Activated CD4-positive, alpha-beta T cell treated with anti-CD3 and anti-CD28 coated beads, Interleukin-2, amount 10 ng/mL, durations not matched to agents 7 days and 5 days (primary cell): ENCODE results near the gene MDP1. TPM values are rescaled to one million over a fixed set of nuclear protein-coding genes. Genes with fewer than 3 reads are reported as not detected.
A peak's percentile ranks its signal among the peaks of the same experiment; 100 is the strongest.

Experiments used
- CTCF ChIA-PET: fragments of 350-600 bp; sonication (Branson Sonifier 250); formaldehyde crosslinking; loops from one replicate; lab custom pipeline; 2021; ENCODE audit warnings: antibody characterized with exemption; lab: Charles Lee
- POLR2A ChIA-PET: fragments of 350-600 bp; sonication (Branson Sonifier 250); formaldehyde crosslinking; loops from one replicate; lab custom pipeline; 2021; ENCODE audit warnings: antibody characterized with exemption; lab: Charles Lee
- DNase-seq: peaks from one replicate; pipeline ENCODE4 v3.0.0-alpha.2; 2020
- H3K27ac Mint-ChIP-seq: one replicate; pipeline ENCODE4 v1.8.0; 2021; ENCODE audit warnings: mild to moderate bottlenecking, moderate library complexity, mixed read lengths
- H3K27me3 Mint-ChIP-seq: one replicate; pipeline ENCODE4 v1.8.0; 2021; ENCODE audit warnings: mixed read lengths
- H3K36me3 Mint-ChIP-seq: one replicate; pipeline ENCODE4 v1.8.0; 2021; ENCODE audit warnings: low read depth, mixed read lengths
- H3K4me1 Mint-ChIP-seq: one replicate; pipeline ENCODE4 v1.8.0; 2021; ENCODE audit warnings: mixed read lengths
- H3K4me3 Mint-ChIP-seq: one replicate; pipeline ENCODE4 v1.8.0; 2021; ENCODE audit warnings: mild to moderate bottlenecking, moderate library complexity, mixed read lengths
- H3K9me3 Mint-ChIP-seq: one replicate; pipeline ENCODE4 v1.8.0; 2021; ENCODE audit warnings: mixed read lengths
- total RNA-seq, 2 experiments: library from RNA; stranded (reverse); gene quantifications; one replicate each; pipeline ENCODE4 v1.2.3, GENCODE V29; 2021

MDP1 gene
- total RNA-seq, 2 experiments from 2014 or later: 10.1 to 10.7 TPM

DNA sequence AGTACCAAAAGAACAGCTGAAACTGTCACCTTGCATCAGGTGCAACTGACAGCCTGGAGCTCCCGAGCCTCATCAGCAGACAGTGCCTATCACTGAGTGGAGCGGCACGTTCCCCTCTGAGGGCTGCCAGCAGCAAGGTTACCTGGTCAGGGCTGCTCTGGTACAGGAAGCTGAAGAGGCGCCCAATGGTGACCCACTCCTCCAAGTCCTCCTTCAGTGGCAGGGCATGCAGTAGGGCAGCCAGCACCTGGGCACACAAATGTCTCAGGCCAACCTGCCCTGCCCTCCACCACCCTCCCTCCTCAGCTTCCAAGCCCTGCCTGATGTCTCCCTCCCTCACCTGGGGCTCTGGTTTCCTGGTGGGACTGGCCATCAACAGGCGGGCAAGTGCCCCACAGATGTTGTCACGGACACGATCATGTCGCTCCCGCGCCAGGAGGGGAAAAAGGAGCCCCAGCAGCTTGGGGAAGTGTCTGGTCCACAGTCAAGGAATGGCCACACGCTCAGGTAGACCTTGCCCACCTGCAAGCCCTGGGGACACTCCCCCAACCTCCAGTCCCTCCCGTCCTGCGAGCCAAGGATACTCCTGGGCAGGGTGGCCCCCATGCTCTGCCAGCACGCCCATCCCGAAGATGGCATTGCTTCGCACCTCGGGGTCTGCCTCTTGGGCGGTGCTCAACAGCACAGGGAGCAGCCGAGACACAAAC is 34.3 kb downstream of the MDP1 start:
- no peak for DNase-seq
- Mint-ChIP-seq H3K27me3 (no peaks in the 10 kb centered on the region), H3K9me3 (no peaks in the 10 kb centered on the region), H3K36me3 (peaks cover 49% of the 10 kb centered on the region), H3K27ac (peak overlapping the region; percentile 6), H3K4me1 (peaks cover 8% of the 10 kb centered on the region), H3K4me3 (no peak overlapping the region)
- CTCF ChIA-PET: interaction anchor here (0.6 to 4.9 kb wide), 6 partner anchors 11 to 250 kb away, joined by 3 to 38 read pairs (median 4); partner anchors contain the start of genes IRF9, MDP1 and TM9SF1
- POLR2A ChIA-PET: interaction anchor here (0.6 kb wide), 1 partner anchor 10 kb away, joined by 3 read pairs; no protein-coding TSS in a partner anchor

DNA sequence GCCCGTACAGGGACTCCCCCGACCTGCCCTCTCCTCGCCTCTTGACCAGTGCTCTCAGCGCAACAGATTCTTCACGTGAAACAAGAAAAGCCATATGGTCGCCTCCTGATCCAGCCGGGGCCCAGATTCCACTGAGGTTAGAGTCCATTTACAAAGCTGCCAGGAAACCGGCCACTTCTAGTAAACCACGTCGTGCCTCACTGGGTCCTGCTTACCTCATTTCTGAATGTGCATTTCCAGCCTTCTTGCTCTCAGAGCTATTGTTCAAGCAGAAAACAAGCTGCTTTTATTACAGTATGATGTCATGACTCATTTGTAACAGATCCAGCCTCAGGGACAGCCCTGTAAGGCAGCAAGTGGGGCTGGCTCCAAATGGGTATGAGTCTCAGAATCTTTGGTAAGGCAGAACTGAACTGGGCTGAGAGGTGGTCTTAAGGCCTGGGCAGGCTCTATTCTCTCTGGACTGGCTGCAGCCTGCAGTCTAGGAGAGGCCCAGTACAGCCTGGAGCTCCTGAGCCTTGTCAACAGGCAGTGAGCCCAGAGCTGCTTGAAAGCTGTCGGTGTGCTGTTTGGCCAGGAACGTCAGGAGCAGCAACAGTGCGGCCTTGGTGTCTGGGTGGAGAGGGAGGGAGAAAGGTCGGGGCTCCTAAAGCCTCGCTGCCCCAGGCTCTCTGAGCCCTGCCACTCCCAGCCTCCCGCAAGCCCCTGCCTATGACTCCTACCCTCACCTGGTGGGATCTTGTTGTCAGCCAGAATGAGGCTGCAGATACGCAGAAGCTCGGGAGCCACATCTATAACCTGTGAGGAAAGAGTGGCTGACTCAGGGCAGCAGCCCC is 35.7 kb downstream of the MDP1 start:
- H3K36me3 Mint-ChIP-seq: peaks cover 46% of the 10 kb centered on the region
- DNase-seq: no peak
- H3K4me3 Mint-ChIP-seq: no peak overlapping the region
- CTCF ChIA-PET: interaction anchor here (0.5 to 4.9 kb wide), 4 partner anchors 11 to 19 kb away, joined by 3 to 38 read pairs (median 4); partner anchors contain the start of genes IRF9 and TM9SF1
- no peak overlapping the region for H3K27ac Mint-ChIP-seq
- peaks cover 7% of the 10 kb centered on the region for H3K4me1 Mint-ChIP-seq
- POLR2A ChIA-PET: interaction anchor here (0.6 kb wide), 1 partner anchor 20 kb away, joined by 5 read pairs; no protein-coding TSS in a partner anchor
- H3K27me3 Mint-ChIP-seq: no peaks in the 10 kb centered on the region
- no peaks in the 10 kb centered on the region for H3K9me3 Mint-ChIP-seq

DNA sequence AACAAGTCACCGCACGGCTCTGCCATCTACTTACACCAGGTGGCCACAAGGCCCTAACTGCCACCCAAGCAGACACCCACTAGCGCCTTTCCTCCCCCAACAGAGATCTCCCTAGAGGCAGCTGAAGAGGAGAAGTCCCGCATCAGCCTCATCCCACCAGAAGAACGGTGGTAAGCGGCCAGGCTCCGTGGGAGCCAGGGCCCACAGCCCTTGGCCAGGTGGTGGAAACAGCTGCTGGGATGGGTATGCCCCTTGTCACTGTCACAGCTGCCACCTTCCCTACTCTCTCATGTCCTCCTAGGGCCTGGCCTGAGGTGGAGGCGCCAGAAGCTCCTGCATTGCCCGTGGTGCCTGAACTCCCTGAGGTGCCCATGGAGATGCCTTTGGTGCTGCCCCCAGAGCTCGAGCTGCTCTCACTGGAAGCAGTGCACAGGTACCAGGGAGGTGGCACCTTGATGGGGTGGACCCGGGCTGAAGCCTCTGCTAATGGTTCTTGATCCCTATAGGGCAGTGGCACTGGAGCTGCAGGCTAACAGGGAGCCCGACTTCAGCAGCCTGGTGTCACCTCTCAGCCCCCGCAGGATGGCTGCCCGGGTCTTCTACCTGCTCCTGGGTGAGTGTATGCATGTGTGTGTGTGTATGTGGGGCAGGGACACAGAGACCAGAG is 36.4 kb downstream of the MDP1 start:
- Mint-ChIP-seq H3K9me3 (no peaks in the 10 kb centered on the region), H3K27me3 (no peaks in the 10 kb centered on the region), H3K4me3 (no peak overlapping the region), H3K36me3 (peaks cover 48% of the 10 kb centered on the region), H3K27ac (no peak overlapping the region), H3K4me1 (peaks cover 13% of the 10 kb centered on the region)
- CTCF ChIA-PET: interaction anchor here (4.9 kb wide), 1 partner anchor 18 kb away, joined by 38 read pairs; the partner anchor contains the start of gene IRF9
- POLR2A ChIA-PET: no interaction called here
- no peak for DNase-seq

DNA sequence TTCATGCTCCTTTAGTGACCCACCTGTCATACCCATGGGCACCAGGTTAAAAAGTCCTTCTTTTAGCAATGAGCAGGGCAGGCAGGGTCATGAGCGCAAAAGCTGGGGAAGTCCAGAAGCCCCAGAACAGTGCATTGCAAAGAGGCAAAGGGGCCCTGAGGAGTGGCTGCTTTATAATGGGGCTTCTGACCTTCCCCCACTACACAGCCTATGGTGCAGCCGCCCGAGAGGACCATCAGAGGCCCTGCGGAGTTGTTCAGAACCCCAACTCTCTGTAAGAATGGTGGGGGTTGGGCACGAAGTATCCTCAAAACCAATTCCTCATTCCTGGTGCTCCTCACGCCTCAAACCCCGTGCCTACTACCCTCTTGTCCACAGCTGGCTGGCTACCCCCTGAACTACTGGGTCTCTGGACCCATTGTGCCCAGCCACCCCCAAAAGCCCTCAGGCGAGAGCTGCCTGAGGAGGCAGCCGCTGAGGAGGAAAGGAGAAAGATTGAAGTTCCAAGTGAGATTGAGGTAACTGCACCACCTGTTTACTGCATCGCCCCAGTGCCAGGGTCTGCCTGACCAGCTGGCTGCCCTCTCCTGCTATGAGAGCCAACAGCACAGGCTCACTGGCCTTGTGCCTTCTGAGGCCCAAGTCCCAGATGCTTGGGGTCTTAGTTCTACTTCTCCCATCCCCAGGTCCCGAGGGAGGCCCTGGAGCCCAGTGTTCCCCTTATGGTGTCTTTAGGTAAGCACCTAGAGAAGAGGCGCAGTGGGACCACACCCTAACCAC is 37.3 kb downstream of the MDP1 start:
- Mint-ChIP-seq H3K4me3 (no peak overlapping the region), H3K27ac (no peak overlapping the region), H3K27me3 (no peaks in the 10 kb centered on the region), H3K4me1 (peaks cover 14% of the 10 kb centered on the region), H3K9me3 (no peaks in the 10 kb centered on the region), H3K36me3 (peaks cover 51% of the 10 kb centered on the region)
- CTCF ChIA-PET: interaction anchor here (1.3 to 4.9 kb wide), 2 partner anchors 17 to 118 kb away, joined by 3 to 38 read pairs; partner anchors contain the start of gene IRF9
- POLR2A ChIA-PET: no interaction called here
- no peak for DNase-seq

DNA sequence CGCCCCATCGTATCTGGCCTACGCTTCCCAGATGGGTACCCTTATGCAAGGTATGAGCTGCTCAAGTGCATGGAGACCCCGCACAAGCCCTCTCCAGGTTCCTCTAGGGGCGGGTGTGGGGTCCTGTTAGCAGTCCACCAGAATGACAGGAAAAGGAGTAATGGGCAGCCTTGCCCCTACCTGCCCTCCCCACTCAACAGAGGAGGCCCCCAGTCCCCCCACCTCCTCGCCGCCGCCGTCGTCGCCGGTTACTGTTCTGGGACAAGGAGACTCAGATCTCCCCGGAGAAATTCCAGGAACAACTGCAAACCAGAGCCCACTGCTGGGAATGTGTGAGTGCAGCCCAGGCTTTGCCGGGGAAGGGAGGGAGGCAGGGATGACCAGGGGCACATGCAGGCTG is 38.0 kb downstream of the MDP1 start:
- peaks cover 19% of the 10 kb centered on the region for H3K4me1 Mint-ChIP-seq
- POLR2A ChIA-PET: no interaction called here
- CTCF ChIA-PET: interaction anchor here (1.1 to 6.2 kb wide), 3 partner anchors 9 to 119 kb away, joined by 3 to 49 read pairs (median 4); partner anchors contain the start of gene IRF9
- no peak overlapping the region for H3K27ac Mint-ChIP-seq
- H3K36me3 Mint-ChIP-seq: peaks cover 51% of the 10 kb centered on the region
- H3K9me3 Mint-ChIP-seq: no peaks in the 10 kb centered on the region
- H3K27me3 Mint-ChIP-seq: no peaks in the 10 kb centered on the region
- no peak for DNase-seq
- H3K4me3 Mint-ChIP-seq: no peak overlapping the region

DNA sequence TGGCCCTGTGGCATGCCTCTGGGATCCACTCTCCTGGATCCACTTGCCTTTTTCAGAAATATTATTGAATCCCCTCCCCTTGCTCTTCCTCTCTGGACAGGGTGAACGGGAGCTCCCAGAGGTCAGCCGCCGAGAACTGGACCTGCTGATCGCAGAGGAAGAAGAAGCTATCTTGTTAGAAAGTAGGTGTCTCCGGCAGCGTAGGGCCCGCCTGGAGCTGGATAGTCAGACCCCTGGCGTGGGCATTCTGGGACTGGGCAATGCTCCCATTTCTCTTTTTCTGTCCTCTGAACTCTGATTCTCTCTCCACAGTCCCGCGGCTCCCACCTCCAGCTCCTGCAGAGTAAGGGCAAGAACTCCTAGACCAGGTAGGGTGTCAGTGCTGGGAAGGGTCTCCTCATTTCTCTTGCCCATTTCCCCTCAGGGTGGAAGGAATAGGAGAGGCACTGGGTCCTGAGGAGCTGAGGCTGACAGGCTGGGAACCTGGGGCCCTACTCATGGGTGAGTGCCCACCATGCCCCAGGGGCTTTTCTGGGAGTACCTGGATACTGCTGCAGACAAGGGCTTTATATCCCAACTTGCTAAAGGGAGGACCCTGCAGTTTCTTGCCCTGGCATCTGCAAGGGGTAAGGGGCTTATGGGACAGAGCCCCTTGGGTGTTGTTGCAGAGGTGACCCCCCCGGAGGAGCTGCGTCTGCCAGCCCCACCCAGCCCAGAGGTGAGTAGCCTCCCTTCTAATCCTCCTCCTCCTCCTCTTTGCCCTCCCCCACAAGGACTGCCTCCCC is 38.6 kb downstream of the MDP1 start:
- ChIA-PET CTCF (interaction anchor here (0.8 to 6.2 kb wide), 4 partner anchors 9 to 119 kb away, joined by 3 to 49 read pairs (median 4); partner anchors contain the start of gene IRF9), POLR2A (no interaction called here)

DNA sequence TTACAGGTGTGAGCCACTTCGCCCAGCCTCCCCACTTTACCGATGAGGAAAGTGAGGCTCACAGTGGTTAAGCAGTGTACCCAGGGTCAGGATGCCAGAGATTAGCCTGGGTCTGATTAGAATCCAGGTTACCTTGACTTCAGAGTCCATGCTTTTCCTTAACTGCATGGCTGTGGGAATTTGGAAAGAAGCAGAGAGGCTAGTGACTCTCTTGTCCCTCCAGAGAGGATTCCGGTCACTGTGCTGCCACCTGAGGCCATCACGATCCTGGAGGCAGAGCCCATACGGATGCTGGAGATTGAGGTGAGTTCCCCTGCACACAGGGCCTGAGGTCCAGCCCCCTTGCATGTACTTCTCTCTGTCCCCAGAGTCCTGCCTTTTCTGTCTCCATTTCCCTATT is 39.3 kb downstream of the MDP1 start:
- no peak for DNase-seq
- Mint-ChIP-seq H3K27me3 (no peaks in the 10 kb centered on the region), H3K27ac (no peak overlapping the region), H3K36me3 (peaks cover 46% of the 10 kb centered on the region), H3K4me3 (no peak overlapping the region), H3K9me3 (no peaks in the 10 kb centered on the region), H3K4me1 (peaks cover 28% of the 10 kb centered on the region)
- ChIA-PET CTCF (interaction anchor here (0.8 to 6.2 kb wide), 4 partner anchors 9 to 86 kb away, joined by 3 to 49 read pairs (median 8); partner anchors contain the start of gene IRF9), POLR2A (no interaction called here)

More for the DNA sequence above, 38.6 kb downstream of the MDP1 start:
- no peak for DNase-seq
- Mint-ChIP-seq H3K36me3 (peaks cover 48% of the 10 kb centered on the region), H3K4me1 (peaks cover 21% of the 10 kb centered on the region), H3K9me3 (no peaks in the 10 kb centered on the region), H3K4me3 (no peak overlapping the region), H3K27me3 (no peaks in the 10 kb centered on the region), H3K27ac (no peak overlapping the region)

DNA sequence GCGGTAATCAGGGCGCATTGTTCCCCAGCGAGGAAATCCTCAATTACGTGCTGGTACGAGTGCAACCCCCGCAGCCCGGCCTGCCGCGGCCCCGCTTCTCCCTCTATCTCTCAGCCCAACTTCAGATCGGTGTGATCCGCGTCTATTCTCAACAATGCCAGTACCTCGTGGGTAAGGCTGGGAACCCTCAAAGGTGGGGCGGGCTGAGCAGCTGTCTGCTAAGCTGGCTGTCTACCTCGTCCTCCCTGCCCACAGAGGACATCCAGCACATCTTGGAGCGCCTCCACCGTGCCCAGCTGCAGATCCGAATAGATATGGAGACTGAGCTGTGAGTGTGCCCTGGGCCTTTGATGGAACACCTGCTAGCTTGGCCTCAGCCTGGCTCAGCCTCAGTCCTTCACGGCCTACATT is 43.0 kb downstream of the MDP1 start:
- CTCF ChIA-PET: interaction anchor here (1.1 to 6.2 kb wide), 3 partner anchors 10 to 16 kb away, joined by 5 to 49 read pairs (median 6); partner anchors contain the start of genes IPO4 and IRF9
- POLR2A ChIA-PET: no interaction called here
- peak overlapping the region; percentile 54 for H3K27ac Mint-ChIP-seq

DNA sequence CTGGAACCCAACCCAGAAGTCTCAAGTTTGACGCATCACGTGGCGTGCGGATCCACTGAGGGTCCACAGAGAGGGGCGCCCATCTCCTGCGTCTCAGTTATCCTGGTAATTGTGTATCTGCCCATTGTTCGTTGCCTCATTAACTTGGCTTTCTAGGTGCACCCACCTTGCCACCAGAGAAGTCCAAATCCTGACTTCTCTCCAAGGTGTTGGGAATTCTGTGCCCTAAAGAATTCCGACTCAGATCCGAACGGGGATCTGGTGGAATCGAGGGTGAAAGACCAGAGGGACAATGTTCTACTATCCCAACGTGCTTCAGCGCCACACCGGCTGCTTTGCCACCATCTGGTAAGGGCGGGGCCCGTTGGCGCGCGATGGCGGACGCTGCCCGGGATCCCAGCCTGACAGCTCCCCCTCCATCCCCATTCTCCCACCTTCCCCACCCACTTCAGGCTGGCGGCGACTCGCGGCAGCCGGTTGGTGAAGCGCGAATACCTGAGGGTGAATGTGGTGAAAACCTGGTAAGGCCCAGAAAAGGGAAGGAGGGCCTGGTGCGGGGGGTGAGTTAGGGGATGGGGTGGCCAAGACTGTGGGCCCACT is 43.5 kb downstream of the MDP1 start:
- Mint-ChIP-seq H3K27me3 (no peaks in the 10 kb centered on the region), H3K27ac (no peak overlapping the region), H3K4me1 (peaks cover 49% of the 10 kb centered on the region), H3K4me3 (peak overlapping the region; percentile 69), H3K9me3 (no peaks in the 10 kb centered on the region), H3K36me3 (peaks cover 51% of the 10 kb centered on the region)
- no peak for DNase-seq
- POLR2A ChIA-PET: no interaction called here
- CTCF ChIA-PET: interaction anchor here (6.2 kb wide), 1 partner anchor 10 kb away, joined by 49 read pairs; the partner anchor contains the start of gene IRF9

More for the DNA sequence above, 43.0 kb downstream of the MDP1 start:
- Mint-ChIP-seq H3K4me3 (peak overlapping the region; percentile 69), H3K4me1 (peaks cover 45% of the 10 kb centered on the region), H3K36me3 (peaks cover 51% of the 10 kb centered on the region), H3K9me3 (no peaks in the 10 kb centered on the region), H3K27me3 (no peaks in the 10 kb centered on the region)
- DNase-seq: no peak

DNA sequence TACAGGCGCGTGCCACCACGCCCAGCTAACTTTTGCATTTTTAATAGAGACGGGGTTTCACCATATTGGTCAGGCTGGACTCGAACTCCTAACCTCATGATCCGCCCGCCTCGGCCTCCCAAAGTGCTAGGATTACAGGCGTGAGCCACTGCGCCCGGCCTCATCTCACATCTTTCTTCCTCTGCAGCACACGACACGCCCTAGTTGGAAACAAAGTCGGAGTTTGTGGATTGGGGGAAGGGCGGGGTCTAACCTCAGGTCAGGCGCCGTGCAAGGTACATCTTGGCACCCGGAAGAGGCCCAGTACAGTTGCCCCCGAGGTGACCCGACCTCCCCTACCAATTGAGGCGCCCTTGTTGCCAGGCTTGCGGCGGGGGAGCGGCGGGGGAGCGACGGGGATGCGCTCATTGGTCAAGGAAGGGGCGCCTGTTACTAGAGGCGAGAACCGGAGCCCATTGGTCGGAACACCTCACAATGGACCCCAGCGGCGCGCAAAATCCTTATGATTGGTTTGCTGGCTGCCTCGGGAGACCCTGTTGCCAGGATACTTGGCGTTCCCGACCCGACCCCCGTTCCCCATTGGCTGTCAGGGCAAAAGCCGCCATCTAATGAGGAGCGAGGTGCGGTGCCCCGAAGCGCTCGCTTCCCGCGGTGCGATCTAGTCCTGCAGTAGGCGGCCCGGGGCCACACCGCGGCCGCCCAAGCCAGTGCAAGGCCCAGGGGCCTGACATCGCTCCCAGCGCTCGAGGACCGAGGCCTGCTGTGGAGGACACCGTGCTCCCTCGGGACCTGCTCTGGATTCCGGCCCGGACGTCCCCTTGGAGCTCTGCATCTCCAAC is 44.2 kb downstream of the MDP1 start, which contains the start of gene REC8:
REC8 (plus strand) TSS at position 659 of the 839 bp plus-strand sequence. CDS start 473 bp downstream, outside the sequence.
- Mint-ChIP-seq H3K4me3 (peak within 1 kb of the TSS; percentile 69), H3K36me3 (peaks cover 53% of the 10 kb centered on the region), H3K27me3 (no peaks in the 10 kb centered on the region), H3K4me1 (peaks cover 55% of the 10 kb centered on the region), H3K27ac (peak within 1 kb of the TSS; percentile 86), H3K9me3 (no peaks in the 10 kb centered on the region)
- DNase-seq: peak; percentile 67
- CTCF ChIA-PET: interaction anchor here (0.6 to 6.2 kb wide), 6 partner anchors 9 to 870 kb away, joined by 3 to 49 read pairs (median 8); partner anchors contain the start of genes EMC9, IPO4 and IRF9
- POLR2A ChIA-PET: interaction anchor here (0.6 kb wide), 1 partner anchor 9 kb away, joined by 3 read pairs; no protein-coding TSS in a partner anchor
